ENCODE results near the gene DCLRE1B. TPM values are rescaled to one million over a fixed set of nuclear protein-coding genes. Genes with fewer than 3 reads are reported as not detected.
A peak's percentile ranks its signal among the peaks of the same experiment; 100 is the strongest.

DCLRE1B gene
- total RNA-seq: 4.3 TPM

DNA sequence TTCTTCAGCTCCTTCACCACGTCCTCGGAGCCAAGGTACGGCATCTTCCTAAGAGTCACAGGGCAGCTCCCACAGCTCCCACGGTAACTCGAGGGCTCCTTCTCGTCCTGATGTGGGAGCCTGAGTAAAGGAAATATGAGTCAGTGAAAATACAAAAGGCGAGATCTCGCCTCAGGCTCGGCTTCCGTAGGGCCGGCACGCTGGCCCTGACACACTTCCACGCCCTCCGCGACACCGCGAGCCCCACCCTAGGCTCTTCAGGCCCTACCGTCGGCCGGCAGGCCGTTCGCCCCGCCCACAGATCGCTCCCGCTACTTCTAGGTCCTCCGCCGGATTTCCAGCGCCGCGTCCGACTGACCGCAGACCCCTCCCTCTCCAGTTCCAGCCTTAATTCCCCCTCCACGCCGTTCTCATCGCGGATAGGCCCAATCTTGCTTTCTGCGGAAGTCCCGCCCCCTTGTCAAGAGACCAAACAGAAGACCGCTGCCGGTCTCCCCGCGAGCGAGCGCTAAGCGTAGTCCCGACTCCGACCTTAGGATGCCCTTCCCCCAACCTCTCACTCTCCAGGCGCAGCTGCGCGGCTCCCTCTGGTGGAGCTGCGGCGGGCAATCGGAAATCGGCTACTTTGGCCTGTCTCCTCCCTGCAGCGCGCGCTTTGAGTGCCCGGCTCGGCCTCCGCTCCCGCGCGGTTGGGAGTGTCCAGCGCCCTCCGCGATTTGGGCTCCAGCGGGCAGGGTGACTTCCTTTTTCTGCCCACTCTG, at the start of gene DCLRE1B, which contains the start of gene AP4B1:
Gene DCLRE1B, plus strand, starts transcription at position 653 of the 761 bp plus-strand sequence. CDS start 261 bp downstream, outside the sequence.
Gene AP4B1, minus strand, starts transcription at position 126 of the 761 bp plus-strand sequence. Its CDS starts 82 bp downstream, at position 44.
- no peaks in the 10 kb centered on the region for H3K9me3 ChIP-seq (ENCODE audit: low read depth, low read length)
- H3K27me3 ChIP-seq (ENCODE audit: insufficient read depth, low read length): no peaks in the 10 kb centered on the region
- H3K4me3 ChIP-seq (ENCODE audit: low read length): peak within 1 kb of the TSS; percentile 66
- peaks cover 51% of the 10 kb centered on the region for H3K4me1 ChIP-seq (ENCODE audit: insufficient read depth, low read length)

GRCh38 chr1:113855630-113856400, 49.3 kb upstream of the DCLRE1B start:
- Histone ChIP-seq H3K27me3 (ENCODE audit: insufficient read depth, low read length) (no peaks in the 10 kb centered on the region), H3K4me1 (ENCODE audit: insufficient read depth, low read length) (peaks cover 50% of the 10 kb centered on the region), H3K4me3 (ENCODE audit: low read length) (no peak overlapping the region), H3K9me3 (ENCODE audit: low read depth, low read length) (no peaks in the 10 kb centered on the region)

DNA sequence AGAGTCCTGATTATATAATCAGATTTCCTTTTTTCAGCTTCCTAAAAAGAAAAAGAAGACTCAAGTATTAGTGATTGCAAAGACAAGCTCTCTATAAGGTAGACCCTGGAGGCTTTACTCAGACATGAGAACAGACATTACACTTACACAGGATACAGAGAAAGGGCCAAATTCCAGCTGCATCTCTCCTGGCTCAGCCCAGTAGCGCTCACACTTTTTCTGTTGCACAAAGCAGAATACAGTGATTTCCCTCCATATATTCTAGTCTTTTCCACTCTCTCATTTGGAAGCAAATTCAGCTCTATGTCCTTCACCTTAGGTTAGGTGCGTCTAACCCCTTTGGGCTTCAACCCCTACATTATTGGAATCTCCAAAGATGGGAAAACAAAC, 48.7 kb upstream of the DCLRE1B start:
- H3K4me3 ChIP-seq (ENCODE audit: low read length): no peak overlapping the region

DNA sequence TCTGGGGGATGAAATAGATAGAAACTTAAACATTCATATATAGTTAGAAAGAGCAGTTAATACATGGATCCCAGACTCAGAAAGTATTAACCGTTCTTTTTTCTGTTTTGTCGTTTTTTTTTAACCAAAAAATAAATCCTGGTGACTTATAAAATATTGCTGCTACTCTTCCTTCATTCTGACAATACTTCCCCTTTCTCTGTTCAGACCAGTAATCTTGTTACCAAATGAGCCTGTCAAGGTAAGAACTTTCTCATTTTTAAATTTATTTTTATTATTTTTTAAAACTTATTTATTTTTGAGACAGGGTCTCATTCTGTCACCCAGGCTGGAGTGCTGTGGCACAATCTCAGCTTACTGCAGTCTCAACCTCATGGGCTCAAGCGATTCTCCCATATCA, 47.4 kb upstream of the DCLRE1B start:
- no peak overlapping the region for H3K4me3 ChIP-seq (ENCODE audit: low read length)
- peaks cover 70% of the 10 kb centered on the region for H3K4me1 ChIP-seq (ENCODE audit: insufficient read depth, low read length)
- H3K27me3 ChIP-seq (ENCODE audit: insufficient read depth, low read length): no peaks in the 10 kb centered on the region
- no peaks in the 10 kb centered on the region for H3K9me3 ChIP-seq (ENCODE audit: low read depth, low read length)

More for the DNA sequence above, 48.7 kb upstream of the DCLRE1B start:
- Histone ChIP-seq H3K27me3 (ENCODE audit: insufficient read depth, low read length) (no peaks in the 10 kb centered on the region), H3K4me1 (ENCODE audit: insufficient read depth, low read length) (peaks cover 56% of the 10 kb centered on the region), H3K9me3 (ENCODE audit: low read depth, low read length) (no peaks in the 10 kb centered on the region)

- Histone ChIP-seq H3K4me1 (ENCODE audit: insufficient read depth, low read length) (peaks cover 74% of the 10 kb centered on the region), H3K4me3 (ENCODE audit: low read length) (no peak overlapping the region), H3K9me3 (ENCODE audit: low read depth, low read length) (no peaks in the 10 kb centered on the region), H3K27me3 (ENCODE audit: insufficient read depth, low read length) (no peaks in the 10 kb centered on the region)
Observed at GRCh38 chr1:113858418-113858817, 46.7 kb upstream of the DCLRE1B start.

- Histone ChIP-seq H3K9me3 (ENCODE audit: low read depth, low read length) (no peaks in the 10 kb centered on the region), H3K4me1 (ENCODE audit: insufficient read depth, low read length) (peaks cover 74% of the 10 kb centered on the region), H3K27me3 (ENCODE audit: insufficient read depth, low read length) (no peaks in the 10 kb centered on the region), H3K4me3 (ENCODE audit: low read length) (no peak overlapping the region)
Observed at GRCh38 chr1:113858982-113859381, 46.1 kb upstream of the DCLRE1B start.

DNA sequence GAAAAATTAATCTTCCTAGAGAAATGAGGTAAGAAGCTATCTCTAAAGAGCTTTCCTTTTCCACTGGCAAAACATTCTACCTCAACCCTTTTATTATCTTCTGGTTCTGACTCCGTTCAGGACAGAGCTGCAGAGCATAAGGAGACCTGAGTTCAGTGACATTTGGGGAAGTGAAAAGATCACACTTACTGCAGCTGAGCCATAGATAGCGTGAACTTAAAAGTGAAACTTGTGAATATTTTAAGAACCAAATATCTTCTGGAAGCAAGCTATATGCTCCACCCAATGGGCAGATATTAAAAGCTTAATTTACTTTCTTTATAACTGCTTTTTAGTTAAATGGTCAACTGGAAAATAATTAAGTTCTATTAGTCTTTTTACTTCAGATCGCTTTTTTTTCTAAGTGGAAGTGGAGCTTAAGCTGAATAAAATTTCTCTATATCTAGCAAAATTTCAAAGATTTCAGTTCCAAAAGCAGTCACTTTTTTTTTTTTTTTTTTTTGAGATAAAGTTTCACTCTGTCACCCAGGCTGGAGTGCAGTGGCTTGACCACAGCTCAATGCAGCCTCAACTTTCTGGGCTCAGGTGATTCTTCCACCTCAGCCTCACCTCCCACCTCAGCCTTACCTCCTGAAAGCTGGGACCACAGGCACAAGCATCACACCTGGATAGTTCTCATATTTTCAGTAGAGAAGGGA, 45.5 kb upstream of the DCLRE1B start:
- Histone ChIP-seq H3K4me1 (ENCODE audit: insufficient read depth, low read length) (peaks cover 74% of the 10 kb centered on the region), H3K4me3 (ENCODE audit: low read length) (no peak overlapping the region), H3K9me3 (ENCODE audit: low read depth, low read length) (no peaks in the 10 kb centered on the region), H3K27me3 (ENCODE audit: insufficient read depth, low read length) (no peaks in the 10 kb centered on the region)

DNA sequence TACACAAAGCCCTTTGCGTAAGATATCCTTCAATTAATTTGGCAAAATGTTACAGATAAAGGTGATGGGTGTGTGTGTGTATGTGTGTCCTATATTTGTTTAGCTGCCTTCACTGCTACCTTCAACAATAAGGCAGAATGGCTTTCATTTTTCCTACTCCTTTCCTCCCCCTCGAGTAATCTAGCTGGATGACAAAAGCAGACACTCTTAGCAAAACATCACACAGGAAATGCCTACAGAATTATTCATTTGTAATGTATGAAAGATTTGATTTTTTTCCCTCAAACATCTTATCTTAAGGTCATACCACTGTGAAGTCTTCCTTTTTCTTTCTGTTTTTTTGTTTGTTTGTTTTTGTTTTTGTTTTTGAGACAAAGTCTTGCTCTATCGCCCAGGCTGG, 44.2 kb upstream of the DCLRE1B start:
- no peak overlapping the region for H3K4me3 ChIP-seq (ENCODE audit: low read length)
- peaks cover 64% of the 10 kb centered on the region for H3K4me1 ChIP-seq (ENCODE audit: insufficient read depth, low read length)
- no peaks in the 10 kb centered on the region for H3K9me3 ChIP-seq (ENCODE audit: low read depth, low read length)
- no peaks in the 10 kb centered on the region for H3K27me3 ChIP-seq (ENCODE audit: insufficient read depth, low read length)

- H3K4me3 ChIP-seq (ENCODE audit: low read length): no peak overlapping the region
- peaks cover 62% of the 10 kb centered on the region for H3K4me1 ChIP-seq (ENCODE audit: insufficient read depth, low read length)
- H3K27me3 ChIP-seq (ENCODE audit: insufficient read depth, low read length): no peaks in the 10 kb centered on the region
- H3K9me3 ChIP-seq (ENCODE audit: low read depth, low read length): no peaks in the 10 kb centered on the region
Observed at GRCh38 chr1:113861641-113862040, 43.5 kb upstream of the DCLRE1B start.

GRCh38 chr1:113868387-113869083, 36.6 kb upstream of the DCLRE1B start:
- peaks cover 57% of the 10 kb centered on the region for H3K4me1 ChIP-seq (ENCODE audit: insufficient read depth, low read length)
- no peak overlapping the region for H3K4me3 ChIP-seq (ENCODE audit: low read length)

GRCh38 chr1:113870778-113871177, 34.3 kb upstream of the DCLRE1B start:
- no peaks in the 10 kb centered on the region for H3K9me3 ChIP-seq (ENCODE audit: low read depth, low read length)
- peak overlapping the region; percentile 61 for H3K4me3 ChIP-seq (ENCODE audit: low read length)
- H3K4me1 ChIP-seq (ENCODE audit: insufficient read depth, low read length): peaks cover 75% of the 10 kb centered on the region
- H3K27me3 ChIP-seq (ENCODE audit: insufficient read depth, low read length): no peaks in the 10 kb centered on the region

More at GRCh38 chr1:113868387-113869083, 36.6 kb upstream of the DCLRE1B start:
- no peaks in the 10 kb centered on the region for H3K9me3 ChIP-seq (ENCODE audit: low read depth, low read length)
- H3K27me3 ChIP-seq (ENCODE audit: insufficient read depth, low read length): no peaks in the 10 kb centered on the region

GRCh38 chr1:113871597-113872113, 33.5 kb upstream of the DCLRE1B start, which contains the start of gene PTPN22:
TSS of gene PTPN22 (minus strand) at chr1:113871712.
- H3K9me3 ChIP-seq (ENCODE audit: low read depth, low read length): no peaks in the 10 kb centered on the region
- peaks cover 73% of the 10 kb centered on the region for H3K4me1 ChIP-seq (ENCODE audit: insufficient read depth, low read length)
- peak within 1 kb of the TSS; percentile 61 for H3K4me3 ChIP-seq (ENCODE audit: low read length)
- no peaks in the 10 kb centered on the region for H3K27me3 ChIP-seq (ENCODE audit: insufficient read depth, low read length)

- Histone ChIP-seq H3K4me1 (ENCODE audit: insufficient read depth, low read length) (peaks cover 70% of the 10 kb centered on the region), H3K27me3 (ENCODE audit: insufficient read depth, low read length) (no peaks in the 10 kb centered on the region), H3K9me3 (ENCODE audit: low read depth, low read length) (no peaks in the 10 kb centered on the region), H3K4me3 (ENCODE audit: low read length) (no peak overlapping the region)
Observed at GRCh38 chr1:113872219-113872935, 32.7 kb upstream of the DCLRE1B start.

Data from mononuclear cell (primary cell).